ENCODE data around the gene PPP2R5A.
"Not testable (repeated sequence)": the region's sequence is repeated elsewhere in the genome, so short reads cannot be mapped to it uniquely, and the experiment has no call there.

Gene PPP2R5A

DNA sequence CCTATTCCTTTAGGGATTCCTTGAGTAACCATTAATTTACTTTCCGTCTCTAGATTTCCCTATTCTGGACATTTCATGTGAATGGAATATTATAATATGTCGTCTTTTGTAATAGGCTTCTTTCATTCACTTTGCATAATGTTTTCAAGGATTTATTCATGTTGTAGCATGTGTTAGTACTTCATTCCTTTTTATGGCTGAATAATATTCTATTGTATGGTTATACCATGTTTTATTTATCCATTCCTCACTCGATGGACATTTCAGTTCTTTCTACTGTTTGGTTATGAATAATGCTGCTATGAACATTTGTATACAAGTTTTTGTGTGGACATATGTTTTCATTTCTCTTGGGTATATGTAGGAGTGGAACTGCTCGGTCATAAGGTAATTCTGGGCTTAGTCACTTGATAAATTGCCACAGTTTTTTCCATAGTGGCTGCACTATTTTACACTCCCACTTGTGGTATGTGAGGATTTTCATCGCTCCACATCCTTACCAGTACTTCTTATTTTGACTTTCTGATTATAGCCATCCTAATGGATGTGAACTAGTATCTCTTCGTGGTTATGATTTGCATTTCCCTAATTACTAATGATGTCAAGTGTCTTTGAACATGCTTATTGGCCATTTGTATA, 17.7 kb downstream of the PPP2R5A start:
- no peak for DNase-seq

DNA sequence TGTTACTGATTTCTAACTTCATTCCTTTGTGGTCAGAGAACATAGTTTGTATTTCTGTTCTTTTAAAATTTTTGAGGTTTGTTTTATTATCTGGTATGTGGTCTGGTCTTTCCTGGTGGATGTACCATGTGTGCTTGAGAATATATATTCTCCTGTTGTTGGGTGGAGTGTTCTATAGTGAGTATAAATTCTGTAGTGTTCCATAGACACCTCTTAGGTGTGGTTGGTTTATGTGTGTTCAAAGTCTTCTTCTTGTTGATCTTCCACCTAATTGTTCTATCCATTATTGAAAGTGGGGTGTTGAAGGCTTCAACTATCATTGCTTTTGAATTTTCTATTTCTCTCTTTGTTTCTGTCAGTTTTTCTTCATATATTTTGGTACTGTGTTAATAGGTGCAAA, 20.1 kb downstream of the PPP2R5A start:
- DNase-seq, result no peak

DNA sequence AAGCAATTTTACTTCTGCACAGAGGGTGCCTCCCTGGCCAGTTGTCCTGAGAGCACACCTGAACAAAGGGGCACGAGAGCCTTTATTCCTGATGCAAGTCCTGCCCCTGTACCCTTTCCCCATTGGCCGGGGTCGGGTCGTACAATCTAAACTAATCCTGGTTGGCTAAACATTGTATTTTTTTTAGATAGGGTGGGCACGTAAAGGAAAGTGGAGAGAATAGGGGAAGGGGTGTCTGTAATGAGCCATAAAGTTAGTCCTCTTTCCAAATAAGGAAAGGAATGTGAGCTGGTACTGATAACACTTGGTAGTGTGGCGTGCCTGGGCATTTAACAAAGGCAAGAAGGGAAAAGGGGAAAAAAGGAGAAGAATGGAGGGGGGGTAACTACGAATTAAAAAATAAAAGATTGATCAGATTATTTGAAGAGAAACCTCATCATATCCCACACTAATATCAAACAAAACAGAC, 20.8 kb downstream of the PPP2R5A start:
- peak; percentile 66 for DNase-seq

DNA sequence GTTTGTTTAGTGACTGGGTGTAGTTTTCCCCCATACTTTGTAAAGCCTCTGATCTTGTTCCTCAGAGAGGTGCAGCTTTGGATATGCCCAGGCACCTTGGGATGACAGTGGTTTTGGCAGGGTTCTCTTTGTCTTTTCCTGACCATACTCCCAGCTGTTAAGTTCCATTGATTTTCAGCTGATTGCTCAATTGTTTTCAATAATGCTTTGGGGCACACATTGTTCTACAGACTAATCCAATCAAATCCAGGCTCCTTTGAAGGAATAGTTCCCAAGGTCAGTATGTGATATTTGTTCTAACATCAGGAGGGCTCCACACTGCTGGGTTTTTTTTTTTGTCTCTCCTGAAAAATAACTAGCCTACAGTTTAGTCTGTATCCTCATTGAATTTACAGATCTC, 24.8 kb downstream of the PPP2R5A start:
- DNase-seq, result no peak

DNA sequence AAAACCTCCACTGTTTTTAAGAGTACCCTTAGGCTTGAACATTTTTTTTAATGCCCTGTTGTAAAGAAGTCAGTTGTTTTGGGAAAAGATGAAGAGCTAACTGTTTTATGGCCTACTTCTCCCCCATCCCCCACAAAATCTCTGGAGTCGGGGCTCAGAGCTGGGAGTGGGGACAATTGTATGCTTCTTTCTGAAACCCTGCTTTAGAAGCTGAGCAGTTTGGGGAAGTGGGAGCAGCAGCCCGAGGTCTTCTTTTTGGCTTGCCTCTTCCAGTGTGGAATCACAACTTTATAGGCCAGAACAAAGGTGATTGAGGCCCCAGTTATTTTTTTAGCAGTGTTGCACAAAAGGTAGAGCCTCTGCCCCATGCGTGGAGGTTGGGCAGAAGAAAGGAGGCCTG, 25.2 kb downstream of the PPP2R5A start:
- no peak for DNase-seq

DNA sequence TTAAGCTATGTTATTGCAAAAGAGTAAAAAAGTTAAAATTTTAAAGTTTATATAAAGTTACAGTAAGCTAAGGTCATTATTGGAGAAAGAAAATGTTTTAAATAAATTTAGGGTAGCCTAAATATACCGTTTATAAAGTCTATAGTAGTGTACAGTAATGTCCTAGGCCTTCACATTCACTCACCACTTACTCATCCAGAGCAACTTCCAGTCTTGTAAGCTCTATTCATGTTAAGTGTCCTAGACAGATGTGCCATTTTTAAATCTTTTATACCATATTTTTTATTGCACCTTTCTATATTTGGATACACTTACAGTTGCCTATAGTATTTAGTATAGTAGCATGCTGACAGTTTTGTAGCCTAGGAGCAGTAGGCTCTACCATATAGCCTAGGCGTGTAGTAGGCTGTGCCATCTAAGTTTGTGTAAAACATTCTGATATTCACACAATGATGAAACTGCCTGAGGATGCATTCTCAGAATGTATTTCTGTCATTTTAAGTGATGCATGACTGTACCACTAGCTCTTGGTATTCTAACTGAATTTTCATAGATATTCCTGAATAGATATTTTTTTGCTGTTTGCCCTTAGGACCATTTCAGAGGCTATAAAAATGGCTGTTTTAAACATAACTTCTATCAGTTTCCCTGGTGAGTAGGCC, 26.8 kb downstream of the PPP2R5A start:
- DNase-seq, result no peak

DNA sequence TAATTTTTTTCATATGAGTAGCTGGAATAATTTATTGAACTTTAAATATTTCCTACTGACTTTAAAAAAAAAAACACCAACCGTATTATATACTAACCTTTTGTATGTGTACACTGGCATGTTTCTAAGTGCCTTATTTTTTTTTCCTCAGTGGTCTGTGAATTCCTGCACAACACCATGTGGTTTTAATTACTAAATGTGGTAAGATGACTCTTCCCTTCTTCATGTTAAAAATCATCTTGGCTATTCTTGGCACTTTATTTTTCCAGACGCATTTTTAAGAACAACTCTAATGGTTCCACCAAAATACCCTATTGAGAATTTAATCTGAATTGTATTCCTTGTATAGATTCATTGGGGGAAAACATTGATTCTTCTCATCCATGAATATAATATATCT, 28.4 kb downstream of the PPP2R5A start:
- DNase-seq, result no peak

DNA sequence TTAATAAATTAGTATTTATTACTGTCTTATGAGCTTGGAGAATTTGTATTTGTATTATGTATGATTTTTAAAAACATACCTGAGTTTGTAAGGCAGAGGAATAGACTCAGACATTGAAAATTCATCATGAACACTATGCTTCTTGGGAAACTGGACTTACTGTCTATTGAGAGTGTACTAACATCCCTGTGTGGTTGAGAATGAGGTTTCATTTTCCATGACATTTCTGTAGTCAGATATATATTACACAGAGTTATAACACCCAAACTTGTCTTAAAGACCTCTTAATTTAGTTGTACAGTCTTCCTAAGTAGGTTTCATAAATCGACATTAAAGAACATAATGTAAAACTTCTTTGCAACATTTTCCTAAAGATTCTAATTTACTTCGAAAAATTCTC, 30.0 kb downstream of the PPP2R5A start:
- no peak for DNase-seq

DNA sequence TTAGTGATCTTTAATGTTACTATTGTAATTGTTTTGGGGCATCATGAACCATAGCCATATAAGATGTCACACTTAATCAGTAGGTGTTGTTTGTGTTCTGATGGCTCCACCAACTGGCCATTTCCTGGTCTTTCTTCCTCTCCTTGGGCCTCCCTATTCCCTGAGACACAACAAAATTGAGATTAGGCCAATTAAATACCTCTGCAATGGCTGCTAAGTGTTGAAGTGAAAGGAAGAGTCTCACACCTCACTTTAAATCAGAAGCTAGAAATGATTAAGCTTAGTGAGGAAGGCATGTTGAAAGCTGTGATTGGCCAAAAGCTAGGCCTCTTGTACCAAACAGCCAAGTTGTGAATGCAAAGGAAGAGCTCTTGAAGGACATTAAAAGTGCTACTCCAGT, 30.7 kb downstream of the PPP2R5A start:
- DNase-seq, result no peak

DNA sequence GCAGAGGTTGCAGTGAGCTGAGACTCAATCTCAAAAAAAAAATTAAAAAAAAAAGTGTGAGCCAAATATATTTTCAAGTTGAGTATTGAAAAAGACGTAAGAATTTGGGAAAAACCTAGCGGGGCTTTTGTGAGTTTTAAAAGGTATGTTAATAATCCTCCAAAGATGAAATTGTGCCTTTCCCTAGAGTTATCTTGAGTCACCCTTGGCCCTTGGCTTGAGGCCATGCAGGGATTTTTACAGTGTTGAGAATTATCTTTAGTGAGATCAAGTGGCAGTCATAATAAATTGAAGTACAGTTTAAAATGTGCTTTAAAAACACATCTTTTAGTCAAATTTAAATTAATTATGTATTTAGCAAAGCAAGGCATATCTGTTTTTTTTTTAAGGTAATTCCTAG, 32.7 kb downstream of the PPP2R5A start:
- no peak for DNase-seq

DNA sequence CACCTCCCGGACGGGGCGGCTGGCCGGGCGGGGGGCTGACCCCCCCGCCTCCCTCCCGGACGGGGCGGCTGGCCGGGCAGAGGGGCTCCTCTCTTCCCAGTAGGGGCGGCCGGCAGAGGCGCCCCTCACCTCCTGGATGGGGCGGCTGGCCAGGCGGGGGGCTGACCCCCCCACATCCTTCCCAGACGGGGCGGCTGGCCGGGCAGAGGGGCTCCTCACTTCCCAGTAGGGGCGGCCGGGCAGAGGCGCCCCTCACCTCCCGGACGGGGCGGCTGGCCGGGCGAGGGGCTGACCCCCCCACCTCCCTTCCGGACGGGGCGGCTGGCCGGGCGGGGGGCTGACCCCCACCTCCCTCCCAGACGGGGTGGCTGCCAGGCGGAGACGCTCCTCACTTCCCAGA, 35.8 kb downstream of the PPP2R5A start:
- not testable (repeated sequence) for DNase-seq

DNA sequence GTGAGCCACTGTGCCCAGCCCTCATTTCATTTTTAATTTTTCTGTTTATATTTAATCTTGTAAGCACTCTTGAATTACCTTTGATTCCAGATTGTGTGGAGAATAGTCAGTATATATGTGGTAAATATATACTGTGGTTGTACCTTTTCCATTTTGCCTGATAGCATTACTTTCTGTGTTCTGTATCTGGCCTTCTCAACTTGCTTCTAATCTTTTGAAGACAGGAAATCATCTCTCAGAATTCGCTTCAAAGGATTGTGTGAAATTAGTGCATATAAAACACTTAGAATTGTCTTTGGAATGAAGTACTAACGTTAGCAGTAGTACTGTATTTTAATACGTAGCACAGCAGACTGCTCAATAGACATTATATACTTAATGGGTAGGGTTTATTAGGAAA, 37.9 kb downstream of the PPP2R5A start:
- no peak for DNase-seq

DNA sequence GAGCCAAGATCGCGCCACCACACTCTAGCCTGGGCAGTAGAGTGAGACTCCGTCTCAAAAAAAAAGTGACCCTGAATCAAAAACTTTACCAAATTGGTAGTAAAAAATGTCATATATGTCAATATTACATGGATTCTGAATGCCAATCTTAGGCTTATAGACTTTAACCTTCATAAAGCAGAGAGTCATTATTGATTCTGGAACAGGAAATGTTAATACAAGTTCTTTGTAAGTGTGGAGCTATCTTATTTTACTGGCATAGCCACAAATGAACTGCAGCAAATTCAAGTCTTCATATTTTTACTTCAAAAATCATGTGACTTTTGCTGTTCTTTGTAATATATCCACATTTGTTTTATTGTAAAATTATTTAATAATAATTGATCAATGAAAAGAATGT, 41.3 kb downstream of the PPP2R5A start:
- DNase-seq, result no peak

DNA sequence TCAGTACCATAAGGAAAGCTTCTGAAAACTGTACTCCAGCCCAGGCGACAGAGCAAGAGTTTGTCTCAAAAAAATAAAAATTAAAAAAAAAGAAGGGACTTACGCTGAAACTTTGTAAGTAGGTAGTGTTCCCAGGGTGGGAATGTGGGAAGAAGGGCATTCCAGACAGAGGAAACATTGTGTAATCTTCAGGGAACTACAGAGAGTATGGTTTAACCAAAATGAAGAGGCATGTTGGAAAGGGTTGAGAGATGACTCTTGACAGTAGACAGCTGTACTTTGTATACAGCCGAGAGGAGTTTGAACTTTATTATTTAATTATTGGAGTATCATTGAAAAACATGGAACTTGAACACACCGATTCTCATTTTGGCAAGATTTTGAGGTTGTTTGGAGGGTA, 43.0 kb downstream of the PPP2R5A start:
- no peak for DNase-seq

DNA sequence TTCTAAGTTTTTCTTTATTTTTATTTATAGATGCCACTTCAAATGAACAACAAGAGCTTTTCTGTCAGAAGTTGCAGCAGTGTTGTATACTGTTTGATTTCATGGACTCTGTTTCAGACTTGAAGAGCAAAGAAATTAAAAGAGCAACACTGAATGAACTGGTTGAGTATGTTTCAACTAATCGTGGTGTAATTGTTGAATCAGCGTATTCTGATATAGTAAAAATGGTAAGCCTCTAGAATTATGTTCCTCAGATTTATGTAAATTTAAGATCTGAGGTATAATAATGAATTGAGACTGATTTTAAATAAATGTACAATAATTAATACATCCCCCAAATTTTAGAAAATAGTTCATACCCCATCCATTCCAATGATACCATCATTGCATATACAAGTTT, 43.9 kb downstream of the PPP2R5A start:
- no peak for DNase-seq

DNA sequence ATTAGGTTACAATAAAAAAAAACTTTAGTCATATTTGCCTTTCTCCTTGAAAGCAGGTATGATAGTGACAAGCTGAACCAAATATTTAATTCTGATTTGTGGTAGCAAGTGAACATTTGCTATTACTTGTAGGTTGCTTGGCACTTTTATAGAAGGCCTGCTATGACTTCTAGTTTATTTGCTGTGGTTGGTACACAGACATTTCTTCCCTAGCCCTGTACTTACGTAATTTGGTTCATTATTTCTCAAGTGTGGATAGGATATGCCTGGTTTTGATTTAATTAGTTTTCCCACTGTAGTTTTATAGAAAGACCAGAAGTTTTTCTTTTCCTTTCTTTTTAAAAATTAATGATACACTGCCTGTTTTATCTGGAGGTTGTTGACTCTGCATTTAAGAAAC, 55.9 kb downstream of the PPP2R5A start:
- no peak for DNase-seq

DNA sequence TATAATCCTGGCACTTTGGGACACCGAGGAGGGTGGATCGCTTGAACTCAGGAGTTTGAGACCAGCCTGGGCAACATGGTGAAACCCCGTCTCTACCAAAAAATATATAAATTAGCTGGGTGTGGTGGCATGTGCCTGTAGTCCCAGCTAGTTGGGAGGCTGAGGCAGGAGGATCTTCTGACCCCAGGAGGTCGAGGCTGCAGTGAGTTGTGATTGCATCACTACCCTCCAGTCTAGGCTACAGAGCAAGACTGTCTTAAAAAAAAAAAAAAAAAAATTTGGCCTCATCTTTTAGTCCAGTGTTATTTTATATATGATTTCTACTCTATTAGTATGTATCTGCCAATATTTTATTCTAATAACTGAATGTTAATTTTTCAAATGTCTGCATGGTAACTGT, 59.7 kb downstream of the PPP2R5A start:
- DNase-seq, result no peak

DNA sequence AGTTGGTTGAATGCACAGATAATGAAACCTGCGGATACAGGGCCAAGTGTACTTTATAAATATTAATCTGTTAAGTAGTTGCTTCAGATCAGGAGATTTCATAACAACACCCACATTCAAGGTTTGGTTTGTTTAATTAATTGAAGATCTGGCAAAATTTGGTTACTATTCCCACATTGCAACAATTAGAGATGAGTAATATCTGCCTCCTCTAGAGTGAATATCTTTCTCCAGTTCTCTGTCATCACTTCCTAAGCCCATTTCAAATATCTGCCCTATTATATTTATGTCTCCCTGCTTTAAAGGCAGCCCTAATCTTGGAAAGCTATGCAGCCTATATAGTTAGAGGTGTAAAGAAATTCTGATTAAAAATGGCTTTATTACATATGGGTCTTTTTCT, 61.4 kb downstream of the PPP2R5A start:
- DNase-seq, result no peak

DNA sequence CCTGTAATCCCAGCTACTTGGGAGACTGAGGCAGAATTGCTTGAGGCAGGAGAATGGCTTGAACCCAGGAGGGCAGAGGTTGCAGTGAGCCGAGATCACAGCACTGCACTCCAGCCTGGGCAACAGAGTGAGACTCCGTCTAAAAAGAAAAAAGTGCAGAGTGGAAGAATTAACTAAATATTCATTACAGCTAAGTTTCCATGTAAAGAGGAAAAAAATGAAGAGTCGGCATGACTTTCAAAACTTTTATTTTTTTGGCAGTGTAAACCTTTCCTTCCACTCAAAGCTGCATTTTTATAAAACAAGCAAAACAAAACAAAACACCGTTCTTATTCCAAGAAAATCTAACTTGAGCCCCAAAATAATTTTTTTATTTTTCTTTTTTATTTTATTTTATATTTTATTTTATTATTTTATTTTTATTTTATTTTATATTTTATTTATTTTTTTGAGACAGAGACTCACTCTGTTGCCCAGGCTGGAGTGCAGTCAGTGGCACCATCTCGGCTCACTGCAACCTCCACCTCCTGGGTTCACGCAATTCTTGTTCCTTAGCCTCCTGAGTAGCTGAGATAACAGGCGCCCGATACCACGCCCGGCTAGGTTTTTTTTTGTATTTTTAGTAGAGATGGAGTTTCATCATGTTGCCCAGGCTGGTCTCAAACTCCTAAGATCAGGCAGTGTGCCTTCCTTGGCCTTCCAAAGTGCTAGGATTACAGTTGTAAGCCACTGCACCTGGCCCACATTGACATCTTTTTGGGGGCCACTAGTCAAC, 66.6 kb downstream of the PPP2R5A start:
- no peak for DNase-seq

DNA sequence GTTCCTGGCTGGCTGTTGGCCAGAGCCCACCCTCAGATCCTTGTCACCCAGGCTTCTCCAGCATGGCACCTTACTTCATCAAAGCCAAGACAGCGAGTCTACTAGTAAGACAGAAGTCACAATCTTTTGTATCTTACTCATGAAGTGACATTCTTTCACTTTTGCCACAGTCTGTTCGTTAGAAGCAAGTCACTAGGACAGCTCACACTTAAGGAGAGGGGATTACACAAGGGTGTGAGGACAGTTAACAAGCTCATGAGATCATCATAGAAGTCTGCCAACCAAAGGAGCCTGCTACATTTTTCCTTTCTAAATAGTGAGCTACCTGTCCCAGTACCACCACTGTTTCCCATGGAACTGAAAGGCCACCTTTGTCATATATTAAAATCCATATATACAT, 68.0 kb downstream of the PPP2R5A start:
- no peak for DNase-seq

DNA sequence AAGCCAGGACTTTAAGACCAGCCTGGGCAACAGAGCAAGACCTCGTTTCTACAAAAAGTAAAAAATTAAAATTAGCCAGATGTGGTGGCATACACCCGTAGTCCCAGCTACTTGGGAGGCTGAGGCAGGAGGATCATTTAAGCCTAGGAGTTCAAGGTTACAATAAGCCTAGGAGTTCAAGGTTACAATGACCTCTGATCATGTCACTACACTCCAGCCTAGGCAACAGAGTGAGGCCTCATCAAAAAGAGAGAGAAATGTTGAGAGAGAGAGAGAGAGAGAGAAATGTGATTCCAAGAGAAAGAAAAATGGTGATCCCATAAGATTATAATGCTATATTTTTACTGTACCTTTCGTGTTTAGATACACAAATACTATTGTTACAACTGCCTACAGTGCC, 69.3 kb downstream of the PPP2R5A start:
- no peak for DNase-seq

DNA sequence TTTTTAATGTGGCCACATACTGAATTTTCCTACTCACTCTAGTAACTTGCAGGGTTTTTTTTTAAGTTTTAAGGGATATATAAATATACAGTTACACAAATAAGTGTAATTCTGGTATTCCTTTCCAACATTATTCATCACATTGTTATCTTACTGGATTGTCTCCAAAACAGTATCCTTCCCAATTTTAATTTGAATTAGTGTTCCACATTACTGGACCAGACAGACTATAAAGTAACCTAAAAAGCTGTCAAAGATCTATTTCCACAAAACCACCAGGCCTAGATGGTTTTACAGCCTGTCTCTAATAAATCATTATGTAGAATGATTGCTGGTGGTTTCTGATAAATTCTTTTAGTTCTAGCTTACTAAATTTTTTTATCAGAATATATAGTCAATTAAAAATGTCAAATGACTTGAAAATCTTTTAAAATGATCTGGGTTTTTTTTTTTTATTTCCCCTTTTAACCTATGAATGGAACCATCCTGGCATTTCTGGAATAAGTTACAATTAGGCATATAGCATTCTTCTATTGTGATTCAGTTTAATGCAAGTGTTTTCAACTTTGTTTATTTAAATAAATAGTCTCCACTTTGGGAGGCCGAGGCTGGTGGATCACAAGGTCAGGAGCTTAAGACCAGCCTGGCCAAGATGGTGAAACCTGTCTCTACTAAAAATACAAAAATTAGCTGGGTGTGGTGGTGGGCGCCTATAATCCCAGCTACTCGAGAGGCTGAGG, 70.2 kb downstream of the PPP2R5A start:
- no peak for DNase-seq

DNA sequence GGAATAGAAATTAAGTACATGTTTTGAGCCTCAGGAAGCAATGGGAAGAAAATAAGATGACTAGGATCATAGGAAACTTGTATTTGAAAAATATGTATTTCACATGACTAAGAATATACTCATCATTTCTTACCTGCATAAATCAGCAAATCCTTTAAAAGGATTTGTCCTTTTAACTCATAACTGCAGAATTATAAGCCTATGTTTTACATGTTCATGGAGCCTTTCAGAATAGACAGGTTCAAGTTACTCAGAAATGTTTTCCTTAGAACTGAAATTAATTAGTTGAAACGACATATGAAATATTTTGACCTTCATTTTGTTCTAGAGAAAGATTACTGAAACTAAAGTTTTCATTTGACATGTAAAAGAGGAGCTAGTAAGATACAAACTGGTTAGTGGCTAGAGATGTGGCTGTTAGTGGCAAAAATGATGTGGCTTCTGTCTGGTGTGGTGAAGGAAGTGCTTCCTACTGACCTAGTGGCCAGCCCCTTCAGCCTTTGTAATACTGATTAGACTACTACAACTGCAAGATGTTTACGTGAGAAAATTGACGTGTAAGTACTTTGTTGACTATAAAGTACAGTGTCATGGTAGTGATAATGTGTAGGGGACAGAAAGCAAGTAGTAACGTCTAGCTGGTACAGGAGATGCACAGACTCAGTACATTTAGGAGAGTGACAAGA, 74.7 kb downstream of the PPP2R5A start:
- DNase-seq, result no peak
